ENCODE results near the gene FARS2. TPM values are rescaled to one million over a fixed set of nuclear protein-coding genes. Genes with fewer than 3 reads are reported as not detected.

Gene FARS2
- total and polyA plus RNA-seq, 11 donors: 11.4 to 24.6 (median 20.5) TPM

DNA sequence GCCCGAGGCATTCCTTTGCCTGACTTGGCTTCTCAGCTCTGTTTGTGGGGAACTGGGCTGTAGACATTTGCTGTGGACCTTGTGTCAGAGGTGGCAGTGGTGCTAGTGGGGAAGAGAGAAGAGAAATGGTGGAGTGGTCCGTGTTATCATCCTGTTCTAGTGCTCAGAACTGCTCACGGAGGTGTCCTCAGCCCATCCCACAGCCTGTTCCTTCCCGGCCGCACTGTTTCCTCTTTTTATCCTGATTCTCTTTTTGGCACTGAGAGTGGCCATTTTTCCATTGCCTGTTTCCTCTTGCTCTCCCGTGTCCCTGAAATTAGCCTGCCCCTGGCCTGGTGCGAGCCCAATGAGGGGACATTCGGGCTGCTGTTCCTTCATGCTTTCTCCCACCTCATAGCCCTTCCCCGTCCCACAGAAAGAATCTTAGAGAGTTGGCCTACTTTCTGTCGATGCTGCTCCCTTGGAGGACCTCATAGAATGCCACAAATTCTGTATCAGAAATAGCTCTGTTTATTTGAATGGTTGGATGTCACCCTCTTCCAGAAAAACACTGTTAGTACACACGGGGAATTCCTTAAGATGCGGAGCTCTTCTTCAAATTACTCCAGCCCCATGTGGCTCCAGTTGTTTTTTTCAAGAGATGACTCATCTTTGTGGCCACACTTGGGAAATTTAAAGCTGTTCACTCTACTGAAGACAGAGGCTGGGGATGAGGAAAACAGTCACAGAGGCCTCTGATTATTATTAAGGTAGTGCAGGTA, 26.1 kb downstream of the FARS2 start:
- intact Hi-C loops (cut with DNase I): loop anchor here in 1 of 10 donors (10.0 kb wide), 1 partner anchor 87 kb away; no protein-coding TSS in a partner anchor
- DNase-seq: peak in 2 of 5 donors; percentile 22 to 36

DNA sequence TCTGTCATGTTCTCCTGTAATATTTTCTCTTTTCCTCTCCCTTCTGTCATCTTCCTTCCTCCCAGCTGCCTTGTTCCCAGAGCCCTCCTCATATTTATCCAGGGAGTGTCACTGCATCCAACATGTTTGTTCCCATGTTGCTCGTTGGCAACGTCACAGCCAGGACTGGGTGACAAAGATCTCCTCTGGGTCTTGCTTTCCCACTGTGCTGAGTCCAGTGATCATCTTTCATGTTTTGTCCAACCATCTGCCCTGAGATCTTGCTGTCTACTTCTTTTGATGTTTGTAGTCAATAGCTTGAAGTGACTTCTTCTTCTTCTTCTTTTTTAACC, 26.6 kb downstream of the FARS2 start:
- no peak for TF ChIP-seq CTCF (IDR thresholded peaks at IDR 0.05)
- no peak for TF ChIP-seq POLR2A (IDR thresholded peaks at IDR 0.05)
- Histone ChIP-seq H3K27ac (peak overlapping the region in 8 of 12 donors; percentile 39 to 73 (median 58)), H3K9me3 (no peaks in the 10 kb centered on the region), H3K27me3 (no peaks in the 10 kb centered on the region), H3K4me3 (peak overlapping the region in 1 of 12 donors; percentile 10), H3K4me1 (peaks cover 0 to 25% (median 12%) of the 10 kb centered on the region in 12 donors), H3K36me3 (no peaks in the 10 kb centered on the region)
- intact Hi-C loops (cut with DNase I): loop anchor here in 1 of 10 donors (10.0 kb wide), 1 partner anchor 87 kb away; no protein-coding TSS in a partner anchor
- DNase-seq (no peak), ATAC-seq (peak in 3 of 4 donors; percentile 18 to 33 (median 20))
- WGBS, 4 donors: 33 to 59% (median 52%) methylated on average over 2 of the region's 2 CpGs

More for the DNA sequence above, 26.1 kb downstream of the FARS2 start:
- H3K27me3 ChIP-seq: no peaks in the 10 kb centered on the region
- ATAC-seq: peak; percentile 52 to 83 (median 71)
- no peaks in the 10 kb centered on the region for H3K9me3 ChIP-seq
- no peaks in the 10 kb centered on the region for H3K36me3 ChIP-seq
- H3K4me1 ChIP-seq: peaks cover 0 to 23% (median 12%) of the 10 kb centered on the region in 12 donors
- peak overlapping the region in 3 of 12 donors; percentile 10 to 26 (median 19) for H3K4me3 ChIP-seq
- WGBS, 4 donors: 38 to 60% (median 44%) methylated on average over 12 of the region's 12 CpGs
- TF ChIP-seq CTCF (IDR thresholded peaks at IDR 0.05): no peak
- TF ChIP-seq POLR2A (IDR thresholded peaks at IDR 0.05): no peak
- peak overlapping the region; percentile 24 to 73 (median 48) for H3K27ac ChIP-seq

DNA sequence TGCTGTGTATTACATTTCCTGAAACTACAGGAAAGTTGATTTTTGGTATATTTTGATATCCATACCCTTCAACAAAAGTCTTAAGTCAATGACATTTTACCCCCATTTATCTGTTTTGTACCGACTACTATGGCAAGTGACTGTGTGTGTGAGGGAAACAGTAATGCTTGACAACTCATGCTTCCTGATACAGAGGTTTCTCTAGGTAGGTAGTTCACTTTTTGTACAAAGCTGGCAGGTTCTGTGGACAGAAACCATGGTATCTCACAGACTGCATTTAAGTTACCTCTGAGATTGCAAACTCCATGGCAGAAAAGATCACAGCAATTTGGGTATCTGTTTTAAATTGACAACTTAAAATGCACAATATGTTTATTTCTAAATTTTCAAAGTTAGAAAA, 28.8 kb downstream of the FARS2 start:
- 88 to 96% (median 93%) methylated on average over 1 of the region's 1 CpG for WGBS, 4 donors
- Histone ChIP-seq H3K4me3 (no peak overlapping the region), H3K27me3 (no peaks in the 10 kb centered on the region), H3K4me1 (peaks cover 0 to 37% (median 23%) of the 10 kb centered on the region in 12 donors), H3K36me3 (no peaks in the 10 kb centered on the region), H3K9me3 (no peaks in the 10 kb centered on the region), H3K27ac (no peak overlapping the region)
- intact Hi-C loops (cut with DNase I): no loop called here
- no peak for TF ChIP-seq CTCF (IDR thresholded peaks at IDR 0.05)
- ATAC-seq: no peak
- DNase-seq: no peak

DNA sequence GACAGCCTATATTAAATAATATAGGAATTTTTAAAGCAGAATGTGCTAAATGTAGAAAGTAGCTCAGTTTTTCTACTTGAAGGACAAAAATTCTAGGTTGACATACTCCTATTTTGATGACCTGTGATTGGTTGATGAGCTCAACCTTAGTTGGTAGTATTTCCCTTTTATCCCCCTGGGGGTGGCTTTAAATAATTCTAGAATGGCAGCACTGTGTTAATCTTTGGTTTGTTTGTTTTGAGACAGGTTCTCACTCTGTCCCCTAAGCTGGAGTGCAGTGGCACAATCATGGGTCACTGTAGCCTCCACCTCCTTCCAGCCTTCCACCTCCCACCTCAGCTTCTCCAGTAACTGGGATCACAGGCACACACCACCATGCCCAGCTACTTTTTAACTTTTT, 29.2 kb downstream of the FARS2 start:
- Histone ChIP-seq H3K27ac (no peak overlapping the region), H3K4me1 (peaks cover 0 to 37% (median 23%) of the 10 kb centered on the region in 12 donors), H3K9me3 (no peaks in the 10 kb centered on the region), H3K27me3 (no peaks in the 10 kb centered on the region), H3K4me3 (no peak overlapping the region), H3K36me3 (no peaks in the 10 kb centered on the region)
- TF ChIP-seq POLR2A (IDR thresholded peaks at IDR 0.05) (no peak), CTCF (IDR thresholded peaks at IDR 0.05) (no peak)
- no peak for ATAC-seq
- DNase-seq: no peak
- intact Hi-C loops (cut with DNase I): no loop called here
